ENCODE results near the gene PTCD2. TPM values are rescaled to one million over a fixed set of nuclear protein-coding genes. Genes with fewer than 3 reads are reported as not detected.
A peak's percentile ranks its signal among the peaks of the same experiment; 100 is the strongest.

PTCD2 gene
- total and polyA plus RNA-seq, 9 of the 15 experiments (the other 6 are each of a cell fraction or from before 2014, with no cell fraction given) = 11.9 to 28.5 (median 18.6) TPM

DNA sequence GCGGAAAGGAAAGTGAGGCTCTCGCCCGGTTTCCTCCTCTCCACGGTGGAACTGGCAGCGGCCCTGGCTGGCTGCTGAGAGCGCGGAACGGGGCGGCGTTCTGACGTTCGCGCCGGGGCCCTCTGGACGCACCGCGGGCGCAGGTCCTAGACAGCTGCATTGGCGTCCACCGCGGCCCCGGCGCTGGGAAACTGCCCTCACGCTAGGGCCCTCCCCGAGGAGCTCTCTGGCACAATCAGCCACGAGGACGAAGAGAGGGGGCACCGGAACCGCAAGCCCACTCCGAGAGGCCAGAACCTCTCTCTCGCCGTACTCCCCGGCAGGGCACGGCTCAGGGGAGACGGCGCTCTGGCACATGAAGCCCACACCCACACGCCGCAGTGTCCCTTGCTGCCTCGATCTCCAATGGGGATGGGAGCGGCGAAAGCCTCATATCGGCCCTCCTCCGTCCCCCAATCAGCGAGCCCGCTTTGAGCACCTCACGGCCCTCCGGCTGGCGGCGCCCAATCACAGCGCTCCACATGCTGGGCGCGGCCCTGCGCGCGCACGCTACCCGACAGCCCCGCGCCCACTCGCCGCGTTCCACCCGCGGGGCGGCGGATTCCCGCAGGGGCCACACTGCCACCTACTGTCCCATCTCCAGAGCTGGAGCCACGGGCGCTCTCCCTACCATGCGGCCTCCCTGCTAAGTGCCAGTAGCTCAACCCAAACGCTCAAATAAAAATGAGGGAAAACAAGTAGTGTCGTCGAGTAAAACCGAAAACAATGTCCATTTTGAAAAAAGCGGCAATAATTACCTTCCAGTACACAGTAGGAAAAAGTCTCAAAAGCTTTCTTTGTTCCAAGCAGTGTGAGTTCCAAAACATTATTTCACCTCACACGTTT, 12.0 kb upstream of the PTCD2 start (continued):
- TF ChIP-seq, protein P1, sequence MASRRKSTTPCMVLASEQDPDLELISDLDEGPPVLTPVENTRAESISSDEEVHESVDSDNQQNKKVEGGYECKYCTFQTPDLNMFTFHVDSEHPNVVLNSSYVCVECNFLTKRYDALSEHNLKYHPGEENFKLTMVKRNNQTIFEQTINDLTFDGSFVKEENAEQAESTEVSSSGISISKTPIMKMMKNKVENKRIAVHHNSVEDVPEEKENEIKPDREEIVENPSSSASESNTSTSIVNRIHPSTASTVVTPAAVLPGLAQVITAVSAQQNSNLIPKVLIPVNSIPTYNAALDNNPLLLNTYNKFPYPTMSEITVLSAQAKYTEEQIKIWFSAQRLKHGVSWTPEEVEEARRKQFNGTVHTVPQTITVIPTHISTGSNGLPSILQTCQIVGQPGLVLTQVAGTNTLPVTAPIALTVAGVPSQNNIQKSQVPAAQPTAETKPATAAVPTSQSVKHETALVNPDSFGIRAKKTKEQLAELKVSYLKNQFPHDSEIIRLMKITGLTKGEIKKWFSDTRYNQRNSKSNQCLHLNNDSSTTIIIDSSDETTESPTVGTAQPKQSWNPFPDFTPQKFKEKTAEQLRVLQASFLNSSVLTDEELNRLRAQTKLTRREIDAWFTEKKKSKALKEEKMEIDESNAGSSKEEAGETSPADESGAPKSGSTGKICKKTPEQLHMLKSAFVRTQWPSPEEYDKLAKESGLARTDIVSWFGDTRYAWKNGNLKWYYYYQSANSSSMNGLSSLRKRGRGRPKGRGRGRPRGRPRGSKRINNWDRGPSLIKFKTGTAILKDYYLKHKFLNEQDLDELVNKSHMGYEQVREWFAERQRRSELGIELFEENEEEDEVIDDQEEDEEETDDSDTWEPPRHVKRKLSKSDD (conservative IDR thresholded peaks at IDR 0.05; ENCODE audit: low read length) = no peak
- TF ChIP-seq SIRT6 (IDR thresholded peaks at IDR 0.05; ENCODE audit: low read depth, low read length) (no peak), WHSC1 (IDR thresholded peaks at IDR 0.05; ENCODE audit: low read length) (no peak), HDAC8 (tag; IDR thresholded peaks at IDR 0.05) (peak; percentile 88), CCNT2 (IDR thresholded peaks at IDR 0.05; ENCODE audit: borderline replicate concordance, extremely low read depth, insufficient read length, low read depth, low read length) (peak; percentile 88), CXXC5 (CRISPR knock-in tag; IDR thresholded peaks at IDR 0.05) (peak; percentile 90; the same call in 1 of the 2 replicates), MEIS2 (IDR thresholded peaks at IDR 0.05; ENCODE audit: partially characterized antibody) (peak; percentile 65), PHF21A (IDR thresholded peaks at IDR 0.05; ENCODE audit: borderline replicate concordance, low read depth) (0 out of 2 replicates have a peak, but pooled peaks have one; percentile 11), CC2D1A (IDR thresholded peaks at IDR 0.05) (peak; percentile 14; the same call in 1 of the 2 replicates), NRF1 (conservative IDR thresholded peaks at IDR 0.05 in 1 of 2, IDR thresholded peaks at IDR 0.05 in 1 of 2) (peak; percentile 92 to 94), FIP1L1 (IDR thresholded peaks at IDR 0.05; ENCODE audit: low read depth, low read length, poor library complexity, severe bottlenecking) (peak; percentile 78)
- TF ChIP-seq, protein P2, sequence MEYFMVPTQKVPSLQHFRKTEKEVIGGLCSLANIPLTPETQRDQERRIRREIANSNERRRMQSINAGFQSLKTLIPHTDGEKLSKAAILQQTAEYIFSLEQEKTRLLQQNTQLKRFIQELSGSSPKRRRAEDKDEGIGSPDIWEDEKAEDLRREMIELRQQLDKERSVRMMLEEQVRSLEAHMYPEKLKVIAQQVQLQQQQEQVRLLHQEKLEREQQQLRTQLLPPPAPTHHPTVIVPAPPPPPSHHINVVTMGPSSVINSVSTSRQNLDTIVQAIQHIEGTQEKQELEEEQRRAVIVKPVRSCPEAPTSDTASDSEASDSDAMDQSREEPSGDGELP (CRISPR knock-in tag; IDR thresholded peaks at IDR 0.05; ENCODE audit: borderline replicate concordance) = peak; percentile 89
- TF ChIP-seq, protein P3, sequence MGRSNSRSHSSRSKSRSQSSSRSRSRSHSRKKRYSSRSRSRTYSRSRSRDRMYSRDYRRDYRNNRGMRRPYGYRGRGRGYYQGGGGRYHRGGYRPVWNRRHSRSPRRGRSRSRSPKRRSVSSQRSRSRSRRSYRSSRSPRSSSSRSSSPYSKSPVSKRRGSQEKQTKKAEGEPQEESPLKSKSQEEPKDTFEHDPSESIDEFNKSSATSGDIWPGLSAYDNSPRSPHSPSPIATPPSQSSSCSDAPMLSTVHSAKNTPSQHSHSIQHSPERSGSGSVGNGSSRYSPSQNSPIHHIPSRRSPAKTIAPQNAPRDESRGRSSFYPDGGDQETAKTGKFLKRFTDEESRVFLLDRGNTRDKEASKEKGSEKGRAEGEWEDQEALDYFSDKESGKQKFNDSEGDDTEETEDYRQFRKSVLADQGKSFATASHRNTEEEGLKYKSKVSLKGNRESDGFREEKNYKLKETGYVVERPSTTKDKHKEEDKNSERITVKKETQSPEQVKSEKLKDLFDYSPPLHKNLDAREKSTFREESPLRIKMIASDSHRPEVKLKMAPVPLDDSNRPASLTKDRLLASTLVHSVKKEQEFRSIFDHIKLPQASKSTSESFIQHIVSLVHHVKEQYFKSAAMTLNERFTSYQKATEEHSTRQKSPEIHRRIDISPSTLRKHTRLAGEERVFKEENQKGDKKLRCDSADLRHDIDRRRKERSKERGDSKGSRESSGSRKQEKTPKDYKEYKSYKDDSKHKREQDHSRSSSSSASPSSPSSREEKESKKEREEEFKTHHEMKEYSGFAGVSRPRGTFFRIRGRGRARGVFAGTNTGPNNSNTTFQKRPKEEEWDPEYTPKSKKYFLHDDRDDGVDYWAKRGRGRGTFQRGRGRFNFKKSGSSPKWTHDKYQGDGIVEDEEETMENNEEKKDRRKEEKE (IDR thresholded peaks at IDR 0.05; ENCODE audit: borderline replicate concordance in 1 of 2, control insufficient read depth in 1 of 2, low read depth in 2 of 2, low read length in 1 of 2) = 0 out of 4 replicates have a peak, but pooled peaks of 1 of the 2 experiments have one; percentile 14
- TF ChIP-seq, protein P4, sequence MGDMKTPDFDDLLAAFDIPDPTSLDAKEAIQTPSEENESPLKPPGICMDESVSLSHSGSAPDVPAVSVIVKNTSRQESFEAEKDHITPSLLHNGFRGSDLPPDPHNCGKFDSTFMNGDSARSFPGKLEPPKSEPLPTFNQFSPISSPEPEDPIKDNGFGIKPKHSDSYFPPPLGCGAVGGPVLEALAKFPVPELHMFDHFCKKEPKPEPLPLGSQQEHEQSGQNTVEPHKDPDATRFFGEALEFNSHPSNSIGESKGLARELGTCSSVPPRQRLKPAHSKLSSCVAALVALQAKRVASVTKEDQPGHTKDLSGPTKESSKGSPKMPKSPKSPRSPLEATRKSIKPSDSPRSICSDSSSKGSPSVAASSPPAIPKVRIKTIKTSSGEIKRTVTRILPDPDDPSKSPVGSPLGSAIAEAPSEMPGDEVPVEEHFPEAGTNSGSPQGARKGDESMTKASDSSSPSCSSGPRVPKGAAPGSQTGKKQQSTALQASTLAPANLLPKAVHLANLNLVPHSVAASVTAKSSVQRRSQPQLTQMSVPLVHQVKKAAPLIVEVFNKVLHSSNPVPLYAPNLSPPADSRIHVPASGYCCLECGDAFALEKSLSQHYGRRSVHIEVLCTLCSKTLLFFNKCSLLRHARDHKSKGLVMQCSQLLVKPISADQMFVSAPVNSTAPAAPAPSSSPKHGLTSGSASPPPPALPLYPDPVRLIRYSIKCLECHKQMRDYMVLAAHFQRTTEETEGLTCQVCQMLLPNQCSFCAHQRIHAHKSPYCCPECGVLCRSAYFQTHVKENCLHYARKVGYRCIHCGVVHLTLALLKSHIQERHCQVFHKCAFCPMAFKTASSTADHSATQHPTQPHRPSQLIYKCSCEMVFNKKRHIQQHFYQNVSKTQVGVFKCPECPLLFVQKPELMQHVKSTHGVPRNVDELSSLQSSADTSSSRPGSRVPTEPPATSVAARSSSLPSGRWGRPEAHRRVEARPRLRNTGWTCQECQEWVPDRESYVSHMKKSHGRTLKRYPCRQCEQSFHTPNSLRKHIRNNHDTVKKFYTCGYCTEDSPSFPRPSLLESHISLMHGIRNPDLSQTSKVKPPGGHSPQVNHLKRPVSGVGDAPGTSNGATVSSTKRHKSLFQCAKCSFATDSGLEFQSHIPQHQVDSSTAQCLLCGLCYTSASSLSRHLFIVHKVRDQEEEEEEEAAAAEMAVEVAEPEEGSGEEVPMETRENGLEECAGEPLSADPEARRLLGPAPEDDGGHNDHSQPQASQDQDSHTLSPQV (IDR thresholded peaks at IDR 0.05) = peak; percentile 93
